HL-60 (cell line): ENCODE results near the gene TSPAN31.

Experiments
- DNase-seq, 2 experiments: peaks; one replicate each; pipeline ENCODE4 v3.0.0-alpha.2; 2010 to 2020; ENCODE audit warnings: low read depth in 1 of 2, low spot score in 1 of 2
- H3K27ac ChIP-seq: fragments of 250-450 bp; sonication (Bioruptor Pico); replicated peaks from 2 replicates; pipeline ENCODE4 v1.5.1; 2020; ENCODE audit warnings: mild to moderate bottlenecking, moderate library complexity
- H3K27me3 ChIP-seq: fragments of 250-450 bp; sonication (Bioruptor Pico); 2 replicates; pipeline ENCODE4 v1.5.1; 2021; ENCODE audit warnings: mild to moderate bottlenecking, moderate library complexity; ENCODE audit not compliant: insufficient read depth, poor library complexity, severe bottlenecking
- H3K4me3 ChIP-seq: replicated peaks from 2 replicates; pipeline ENCODE4 v1.5.1; 2011; ENCODE audit warnings: mild to moderate bottlenecking, control low read depth, low read length; ENCODE audit not compliant: insufficient read depth
- GABPA ChIP-seq: IDR thresholded peaks from 2 replicates; pipeline ENCODE4 v1.6.1; 2012; ENCODE audit warnings: low read depth
- POLR2AphosphoS5 ChIP-seq: IDR thresholded peaks from 2 replicates; pipeline ENCODE4 v1.6.1; 2012; ENCODE audit warnings: low read depth
- SPI1 ChIP-seq: IDR thresholded peaks from 2 replicates; pipeline ENCODE4 v1.6.1; 2012; ENCODE audit warnings: low read depth, mild to moderate bottlenecking, borderline replicate concordance
- TF ChIP-seq, protein P1 (sequence below): IDR thresholded peaks from 2 replicates; pipeline ENCODE4 v1.6.1; 2012; ENCODE audit warnings: low read depth; ENCODE audit not compliant: insufficient replicate concordance
- TF ChIP-seq, protein P2 (sequence below): IDR thresholded peaks from one replicate; pipeline ENCODE4 v1.5.1; 2011; ENCODE audit warnings: low read length, control low read depth, inconsistent platforms; ENCODE audit not compliant: insufficient read depth

TSPAN31 gene

DNA sequence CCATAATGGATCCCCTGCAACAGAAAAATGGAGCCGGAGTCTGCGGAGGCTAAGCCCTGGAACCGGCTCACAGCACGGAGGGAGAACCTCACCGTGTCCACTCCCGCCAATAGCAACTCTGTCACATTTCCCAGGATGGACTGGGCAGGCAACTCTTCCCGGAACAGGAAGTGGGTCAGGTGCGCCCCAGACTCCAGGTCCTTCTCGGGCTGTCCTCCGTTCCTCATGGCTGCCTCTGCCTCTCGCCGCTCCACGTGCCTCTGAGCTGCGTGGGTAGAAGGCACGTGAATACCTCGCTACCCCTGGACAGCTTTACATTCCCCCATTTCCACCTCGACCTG, 19.8 kb downstream of the TSPAN31 start:
- TF ChIP-seq SPI1, result peak; percentile 12; the same call in 1 of the 2 replicates
- TF ChIP-seq, protein P1, sequence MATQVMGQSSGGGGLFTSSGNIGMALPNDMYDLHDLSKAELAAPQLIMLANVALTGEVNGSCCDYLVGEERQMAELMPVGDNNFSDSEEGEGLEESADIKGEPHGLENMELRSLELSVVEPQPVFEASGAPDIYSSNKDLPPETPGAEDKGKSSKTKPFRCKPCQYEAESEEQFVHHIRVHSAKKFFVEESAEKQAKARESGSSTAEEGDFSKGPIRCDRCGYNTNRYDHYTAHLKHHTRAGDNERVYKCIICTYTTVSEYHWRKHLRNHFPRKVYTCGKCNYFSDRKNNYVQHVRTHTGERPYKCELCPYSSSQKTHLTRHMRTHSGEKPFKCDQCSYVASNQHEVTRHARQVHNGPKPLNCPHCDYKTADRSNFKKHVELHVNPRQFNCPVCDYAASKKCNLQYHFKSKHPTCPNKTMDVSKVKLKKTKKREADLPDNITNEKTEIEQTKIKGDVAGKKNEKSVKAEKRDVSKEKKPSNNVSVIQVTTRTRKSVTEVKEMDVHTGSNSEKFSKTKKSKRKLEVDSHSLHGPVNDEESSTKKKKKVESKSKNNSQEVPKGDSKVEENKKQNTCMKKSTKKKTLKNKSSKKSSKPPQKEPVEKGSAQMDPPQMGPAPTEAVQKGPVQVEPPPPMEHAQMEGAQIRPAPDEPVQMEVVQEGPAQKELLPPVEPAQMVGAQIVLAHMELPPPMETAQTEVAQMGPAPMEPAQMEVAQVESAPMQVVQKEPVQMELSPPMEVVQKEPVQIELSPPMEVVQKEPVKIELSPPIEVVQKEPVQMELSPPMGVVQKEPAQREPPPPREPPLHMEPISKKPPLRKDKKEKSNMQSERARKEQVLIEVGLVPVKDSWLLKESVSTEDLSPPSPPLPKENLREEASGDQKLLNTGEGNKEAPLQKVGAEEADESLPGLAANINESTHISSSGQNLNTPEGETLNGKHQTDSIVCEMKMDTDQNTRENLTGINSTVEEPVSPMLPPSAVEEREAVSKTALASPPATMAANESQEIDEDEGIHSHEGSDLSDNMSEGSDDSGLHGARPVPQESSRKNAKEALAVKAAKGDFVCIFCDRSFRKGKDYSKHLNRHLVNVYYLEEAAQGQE, result no peak
- no peak for DNase-seq
- no peak overlapping the region for H3K4me3 ChIP-seq
- H3K27me3 ChIP-seq, result peaks cover 28% of the 10 kb centered on the region
- H3K27ac ChIP-seq, result no peak overlapping the region

DNA sequence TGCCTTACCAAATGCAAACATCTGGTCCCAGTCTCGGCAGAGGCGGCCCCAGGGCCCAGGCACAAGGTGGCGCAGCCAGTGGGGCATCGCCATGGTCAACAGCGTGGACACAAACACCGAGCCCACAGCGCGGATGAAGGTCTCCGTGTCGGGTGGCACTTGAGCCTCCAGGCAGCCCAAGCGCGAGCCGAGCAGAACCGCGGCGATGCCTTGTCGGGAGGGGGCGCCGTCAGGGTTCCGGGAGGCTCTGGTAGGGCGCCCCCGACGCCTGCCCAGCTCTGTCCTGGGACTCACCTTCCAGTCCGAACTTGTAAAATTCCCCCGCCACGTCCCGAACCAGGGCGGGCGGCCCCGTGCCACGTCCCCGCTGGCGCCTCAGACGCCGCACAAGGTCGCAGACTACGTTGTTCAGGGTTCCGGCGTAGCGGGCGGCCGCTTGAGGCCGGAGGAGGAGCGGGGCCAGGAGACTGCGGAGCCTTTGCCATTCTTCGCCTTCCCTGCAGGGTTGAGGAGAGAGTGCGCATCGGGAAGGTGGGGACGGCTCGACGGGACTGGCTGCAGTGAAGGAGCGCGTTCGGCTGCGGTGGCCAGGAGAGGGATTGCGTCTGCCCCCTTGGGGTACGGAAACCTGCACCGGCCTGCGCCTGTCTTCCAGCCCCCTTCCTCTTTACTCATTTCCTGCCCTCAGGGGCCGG, 20.3 kb downstream of the TSPAN31 start:
- H3K27ac ChIP-seq, result no peak overlapping the region
- peak overlapping the region; percentile 19 for H3K4me3 ChIP-seq
- peak in 1 of 2 experiments; percentile 34 for DNase-seq
- peaks cover 28% of the 10 kb centered on the region for H3K27me3 ChIP-seq
- no peak; the same call in 1 of the 2 replicates for TF ChIP-seq SPI1
- TF ChIP-seq GABPA, result no peak
- TF ChIP-seq, protein P2, sequence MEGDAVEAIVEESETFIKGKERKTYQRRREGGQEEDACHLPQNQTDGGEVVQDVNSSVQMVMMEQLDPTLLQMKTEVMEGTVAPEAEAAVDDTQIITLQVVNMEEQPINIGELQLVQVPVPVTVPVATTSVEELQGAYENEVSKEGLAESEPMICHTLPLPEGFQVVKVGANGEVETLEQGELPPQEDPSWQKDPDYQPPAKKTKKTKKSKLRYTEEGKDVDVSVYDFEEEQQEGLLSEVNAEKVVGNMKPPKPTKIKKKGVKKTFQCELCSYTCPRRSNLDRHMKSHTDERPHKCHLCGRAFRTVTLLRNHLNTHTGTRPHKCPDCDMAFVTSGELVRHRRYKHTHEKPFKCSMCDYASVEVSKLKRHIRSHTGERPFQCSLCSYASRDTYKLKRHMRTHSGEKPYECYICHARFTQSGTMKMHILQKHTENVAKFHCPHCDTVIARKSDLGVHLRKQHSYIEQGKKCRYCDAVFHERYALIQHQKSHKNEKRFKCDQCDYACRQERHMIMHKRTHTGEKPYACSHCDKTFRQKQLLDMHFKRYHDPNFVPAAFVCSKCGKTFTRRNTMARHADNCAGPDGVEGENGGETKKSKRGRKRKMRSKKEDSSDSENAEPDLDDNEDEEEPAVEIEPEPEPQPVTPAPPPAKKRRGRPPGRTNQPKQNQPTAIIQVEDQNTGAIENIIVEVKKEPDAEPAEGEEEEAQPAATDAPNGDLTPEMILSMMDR, result no peak
- TF ChIP-seq, protein P1, result no peak
- no peak for TF ChIP-seq POLR2AphosphoS5

DNA sequence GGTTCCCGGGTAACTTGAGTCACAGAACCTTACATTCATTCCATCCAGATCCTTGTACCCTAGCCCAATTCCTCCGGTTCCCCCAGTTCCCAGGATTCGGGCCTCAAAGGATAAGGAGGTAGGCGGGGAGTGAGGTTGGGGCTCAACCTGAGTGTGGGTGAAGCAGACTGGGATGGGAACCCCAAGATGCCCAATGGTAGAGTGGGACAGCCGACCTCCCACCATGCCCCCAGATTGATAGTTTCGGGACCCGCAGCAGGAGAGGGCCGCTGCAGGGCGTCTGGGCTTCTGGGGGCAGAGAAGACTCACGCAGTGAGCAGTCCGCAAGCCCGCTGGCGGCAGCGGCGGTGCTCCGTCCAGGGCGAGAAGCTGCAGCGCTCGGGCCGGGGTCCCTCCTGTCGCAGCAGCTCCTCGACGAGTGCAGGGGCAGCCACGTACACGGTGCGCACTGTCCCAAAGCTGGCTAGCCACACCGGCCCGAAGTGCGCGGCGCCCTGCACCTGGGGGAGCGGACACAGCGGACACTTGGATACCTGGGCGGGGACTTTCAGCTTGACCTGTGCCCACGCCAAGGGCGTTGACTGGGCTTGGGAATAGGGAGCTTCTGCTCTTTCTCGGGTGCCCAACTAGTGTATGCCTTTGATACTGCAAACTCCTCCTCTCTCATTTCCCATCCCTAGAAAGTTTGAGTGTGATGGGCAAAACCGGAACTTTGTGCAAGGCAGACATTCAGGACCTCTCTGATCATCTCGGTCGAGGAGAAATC, 21.0 kb downstream of the TSPAN31 start:
- no peak for DNase-seq
- TF ChIP-seq POLR2AphosphoS5, result no peak
- TF ChIP-seq, protein P1, result no peak
- TF ChIP-seq SPI1, result no peak
- no peak for TF ChIP-seq GABPA
- TF ChIP-seq, protein P2, result no peak
- H3K27me3 ChIP-seq, result peaks cover 28% of the 10 kb centered on the region
- H3K4me3 ChIP-seq, result no peak overlapping the region
- H3K27ac ChIP-seq, result no peak overlapping the region
